ENCODE results near the gene PTTG1.

DNA sequence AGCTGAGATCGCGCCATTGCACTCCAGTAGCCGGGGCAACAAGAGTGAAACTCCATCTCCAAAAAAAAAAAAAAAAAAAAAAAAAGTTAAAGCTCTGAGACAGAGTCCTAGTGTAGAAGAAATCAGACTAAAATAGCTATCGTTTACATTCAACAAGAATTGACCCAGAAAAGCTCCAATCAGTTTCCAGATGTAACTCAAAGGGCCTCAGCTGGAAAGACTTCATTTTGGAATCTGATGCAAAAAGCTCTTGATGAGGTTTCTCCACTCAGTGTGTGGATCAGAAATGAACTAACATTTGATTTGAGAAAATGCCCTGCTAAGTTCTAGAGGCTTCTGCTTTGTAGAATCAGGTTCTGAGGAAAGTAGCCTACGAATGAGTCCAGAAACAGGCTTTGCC is 44.0 kb upstream of the PTTG1 start:
- TF ChIP-seq CEBPB (tag; IDR thresholded peaks at IDR 0.05) (no peak), CTCF (IDR thresholded peaks at IDR 0.05 in 2 of 3, conservative IDR thresholded peaks at IDR 0.05 in 1 of 3; ENCODE audit: insufficient read depth in 2 of 3, low read depth in 1 of 3, low read length in 3 of 3) (no peak), EGR1 (conservative IDR thresholded peaks at IDR 0.05) (no peak), RFX5 (IDR thresholded peaks at IDR 0.05; ENCODE audit: low read depth, low read length) (no peak)

Data from K562 (cell line).